Endothelial cell of umbilical vein (primary cell): ENCODE results near the gene CYGB.

Experiments
- EZH2 ChIP-seq: IDR thresholded peaks from 2 replicates; pipeline ENCODE4 v1.6.1; 2012; ENCODE audit warnings: borderline replicate concordance, low read depth, mild to moderate bottlenecking, moderate library complexity, low read length, inconsistent platforms; ENCODE audit not compliant: severe bottlenecking
- POLR2AphosphoS5 ChIP-seq: IDR thresholded peaks from 2 replicates; pipeline ENCODE4 v1.6.1; 2012; ENCODE audit warnings: low read depth, mild to moderate bottlenecking, control low read depth, low read length, moderate library complexity; ENCODE audit not compliant: insufficient read depth
- TF ChIP-seq, protein P1 (sequence below), 2 donors: IDR thresholded peaks; 1 replicate in 1 of 2; 2 replicates in 1 of 2; pipeline ENCODE4 v1.5.1; 2011; ENCODE audit warnings: low read length in 2 of 2, mild to moderate bottlenecking in 2 of 2, moderate library complexity in 2 of 2, control low read depth in 1 of 2, inconsistent platforms in 1 of 2, low read depth in 1 of 2; ENCODE audit not compliant: insufficient read depth in 1 of 2; ENCODE audit errors: extremely low read depth in 1 of 2

DNA sequence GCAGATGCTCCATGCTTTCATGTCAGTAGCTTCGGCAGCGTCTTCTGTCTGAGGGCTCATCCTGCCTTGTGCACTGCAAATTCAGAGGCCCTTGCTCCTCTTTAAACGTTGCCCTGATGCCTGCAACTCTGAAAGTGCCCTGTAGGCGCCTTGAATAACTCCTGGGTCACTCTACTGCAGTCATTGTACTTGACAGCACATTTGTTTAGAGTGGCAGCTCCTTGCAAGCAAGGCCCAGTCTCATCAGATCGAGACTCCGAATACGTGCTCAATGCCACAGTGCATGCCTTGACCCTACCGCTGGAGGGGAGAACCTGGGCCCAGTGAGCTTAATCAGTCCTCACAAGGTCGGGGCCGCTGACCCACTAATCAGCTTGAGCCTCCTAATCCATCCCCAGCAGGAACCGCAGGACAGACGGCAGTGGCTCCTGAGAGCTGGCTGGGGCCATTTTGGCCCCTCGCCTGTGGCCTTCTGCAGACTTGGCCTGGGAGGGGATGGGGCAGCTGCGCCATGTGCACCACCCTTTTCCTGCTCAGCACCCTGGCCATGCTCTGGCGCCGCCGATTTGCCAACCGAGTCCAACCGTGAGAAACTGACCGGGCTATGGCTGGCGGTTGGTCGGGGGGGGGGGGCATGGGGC, 2.2 kb upstream of the CYGB start, which contains the start of gene PRCD:
- TF ChIP-seq, protein P1, sequence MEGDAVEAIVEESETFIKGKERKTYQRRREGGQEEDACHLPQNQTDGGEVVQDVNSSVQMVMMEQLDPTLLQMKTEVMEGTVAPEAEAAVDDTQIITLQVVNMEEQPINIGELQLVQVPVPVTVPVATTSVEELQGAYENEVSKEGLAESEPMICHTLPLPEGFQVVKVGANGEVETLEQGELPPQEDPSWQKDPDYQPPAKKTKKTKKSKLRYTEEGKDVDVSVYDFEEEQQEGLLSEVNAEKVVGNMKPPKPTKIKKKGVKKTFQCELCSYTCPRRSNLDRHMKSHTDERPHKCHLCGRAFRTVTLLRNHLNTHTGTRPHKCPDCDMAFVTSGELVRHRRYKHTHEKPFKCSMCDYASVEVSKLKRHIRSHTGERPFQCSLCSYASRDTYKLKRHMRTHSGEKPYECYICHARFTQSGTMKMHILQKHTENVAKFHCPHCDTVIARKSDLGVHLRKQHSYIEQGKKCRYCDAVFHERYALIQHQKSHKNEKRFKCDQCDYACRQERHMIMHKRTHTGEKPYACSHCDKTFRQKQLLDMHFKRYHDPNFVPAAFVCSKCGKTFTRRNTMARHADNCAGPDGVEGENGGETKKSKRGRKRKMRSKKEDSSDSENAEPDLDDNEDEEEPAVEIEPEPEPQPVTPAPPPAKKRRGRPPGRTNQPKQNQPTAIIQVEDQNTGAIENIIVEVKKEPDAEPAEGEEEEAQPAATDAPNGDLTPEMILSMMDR (IDR thresholded peaks at IDR 0.05; ENCODE audit: extremely low read depth in 1 of 2, insufficient read depth in 1 of 2, low read depth in 1 of 2, low read length in 2 of 2), result no peak
- TF ChIP-seq EZH2 (no peak), POLR2AphosphoS5 (no peak)
